HT-29 (cell line): ENCODE measurements around the gene CLDN5. TPM values are rescaled to one million over a fixed set of nuclear protein-coding genes. Genes with fewer than 3 reads are reported as not detected.

Experiments
- DNase-seq: peaks from one replicate; pipeline ENCODE4 v3.0.0-alpha.2; 2015; ENCODE audit warnings: low spot score
- total RNA-seq: library from RNA; depleted of rRNA; stranded (reverse); fragments of >200 nt; shearing (Covaris generic); gene quantifications from 2 replicates; pipeline ENCODE4 v1.2.3, GENCODE V29; 2014

Gene CLDN5
- total RNA-seq, 1 experiment from 2014 or later, result not detected

GRCh38 chr22:19504900-19505734, 19.1 kb downstream of the CLDN5 start:
- DNase-seq, result no peak

GRCh38 chr22:19503869-19504268, 20.3 kb downstream of the CLDN5 start:
- peak; percentile 16 for DNase-seq

GRCh38 chr22:19503367-19503766, 20.8 kb downstream of the CLDN5 start:
- DNase-seq, result no peak

DNA sequence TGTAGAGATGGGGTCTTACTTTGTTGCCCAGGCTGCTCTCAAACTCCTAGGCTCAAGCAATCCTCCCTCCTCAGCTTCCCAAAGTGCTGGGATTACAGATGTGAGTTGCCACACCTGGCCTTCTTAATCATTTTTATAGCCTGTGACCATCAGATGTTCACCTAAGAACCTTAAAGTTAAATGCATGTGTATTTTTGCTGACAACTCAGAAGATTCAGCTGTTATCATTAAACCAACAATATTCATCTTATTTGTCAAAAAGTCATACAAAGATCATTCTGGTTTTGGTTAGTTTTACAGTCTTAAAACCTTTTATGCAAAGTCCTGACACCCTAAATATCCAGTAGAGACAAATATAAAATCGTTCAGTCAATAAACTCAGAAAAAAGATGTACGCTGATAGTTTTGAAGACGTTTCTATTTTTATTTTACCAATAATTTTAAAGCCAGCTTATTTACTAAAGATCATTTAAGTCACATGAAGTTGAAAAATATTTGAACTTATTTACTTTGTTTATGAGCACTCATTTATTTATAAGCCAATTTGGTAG, 22.2 kb downstream of the CLDN5 start:
- DNase-seq, result no peak

GRCh38 chr22:19499880-19500242, 24.3 kb downstream of the CLDN5 start:
- DNase-seq, result no peak

DNA sequence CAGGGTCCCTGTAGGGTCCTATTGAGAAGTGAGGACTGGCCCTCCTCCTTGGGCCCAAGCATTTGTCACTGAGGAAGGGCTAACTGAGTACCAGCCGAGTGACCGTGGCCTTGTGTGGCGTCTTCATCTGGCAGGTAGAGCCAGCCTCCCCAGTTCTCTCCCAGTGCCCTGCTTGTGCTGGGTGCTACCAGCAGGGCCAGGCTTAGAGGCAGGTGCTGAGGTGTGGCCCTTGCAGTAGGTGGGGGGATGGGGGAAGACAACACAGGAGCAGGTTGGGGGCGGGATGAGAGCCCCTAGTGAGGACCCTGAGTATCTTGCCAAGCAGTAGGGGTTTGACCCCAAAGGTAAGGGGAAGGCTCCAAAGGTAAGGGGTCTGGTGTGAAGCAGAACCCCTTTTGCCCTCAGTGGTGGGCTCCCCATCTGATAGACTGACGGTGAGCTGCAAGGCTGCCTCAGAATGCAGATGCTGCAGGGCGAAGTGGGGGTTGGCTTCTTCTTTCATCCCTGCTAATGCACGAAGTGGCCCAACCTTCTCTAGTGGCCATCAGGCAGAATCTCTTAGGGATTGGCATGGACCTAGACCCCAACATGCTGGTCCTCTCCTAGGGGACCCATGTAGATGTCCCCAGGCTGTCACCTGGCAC, 24.9 kb downstream of the CLDN5 start:
- DNase-seq, result no peak

DNA sequence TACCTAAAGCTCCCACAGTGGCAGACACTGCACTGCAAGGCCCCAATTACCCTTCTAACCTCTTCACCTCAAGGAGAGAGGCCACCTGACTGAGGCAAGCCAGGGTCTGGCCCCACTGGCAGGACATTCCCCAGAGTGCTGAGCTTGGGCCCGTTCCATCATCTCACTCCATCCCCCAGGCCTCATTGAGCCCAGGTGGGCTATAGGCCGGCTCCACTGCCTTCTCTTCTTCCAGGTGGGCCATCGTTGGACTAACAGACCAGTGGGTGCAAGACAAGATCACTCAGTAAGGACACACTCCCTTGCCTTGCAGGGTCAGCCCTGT, 25.4 kb downstream of the CLDN5 start:
- DNase-seq, result no peak

GRCh38 chr22:19498154-19498865, 25.9 kb downstream of the CLDN5 start:
- DNase-seq, result no peak

DNA sequence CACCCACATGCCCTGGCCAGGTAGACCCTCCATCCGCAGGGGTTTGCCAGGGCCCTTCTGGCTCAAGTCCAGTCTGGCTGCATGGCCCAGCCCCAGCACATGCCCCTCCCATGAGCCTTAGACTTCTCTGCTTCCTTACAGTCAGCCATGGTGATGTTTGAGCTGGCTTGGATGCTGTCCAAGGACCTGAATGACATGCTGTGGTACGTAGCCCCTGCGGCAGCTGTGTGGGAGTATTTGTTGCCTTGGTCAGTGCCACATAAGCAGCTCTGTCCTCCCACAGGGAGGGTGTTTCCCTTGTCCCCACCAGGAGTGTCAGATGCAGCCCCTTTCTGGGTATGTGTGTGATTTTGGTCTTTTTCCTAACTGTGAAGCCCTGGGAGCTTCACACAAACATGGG, 27.0 kb downstream of the CLDN5 start:
- no peak for DNase-seq

DNA sequence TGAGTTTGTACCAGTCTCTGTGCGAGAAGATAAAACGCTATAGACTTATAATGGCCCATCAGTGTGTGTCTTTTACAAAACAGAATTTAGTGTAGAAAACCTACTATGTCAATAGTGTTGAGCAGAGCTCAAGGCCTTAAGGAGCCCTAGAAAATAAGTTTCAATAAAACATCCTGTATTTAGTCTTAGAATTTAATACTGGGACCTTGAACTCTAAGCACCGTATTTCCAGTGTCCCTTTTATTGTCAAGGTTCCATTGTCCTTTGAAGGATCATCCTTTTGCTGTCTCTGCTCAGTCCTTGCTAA, 27.9 kb downstream of the CLDN5 start:
- no peak for DNase-seq

DNA sequence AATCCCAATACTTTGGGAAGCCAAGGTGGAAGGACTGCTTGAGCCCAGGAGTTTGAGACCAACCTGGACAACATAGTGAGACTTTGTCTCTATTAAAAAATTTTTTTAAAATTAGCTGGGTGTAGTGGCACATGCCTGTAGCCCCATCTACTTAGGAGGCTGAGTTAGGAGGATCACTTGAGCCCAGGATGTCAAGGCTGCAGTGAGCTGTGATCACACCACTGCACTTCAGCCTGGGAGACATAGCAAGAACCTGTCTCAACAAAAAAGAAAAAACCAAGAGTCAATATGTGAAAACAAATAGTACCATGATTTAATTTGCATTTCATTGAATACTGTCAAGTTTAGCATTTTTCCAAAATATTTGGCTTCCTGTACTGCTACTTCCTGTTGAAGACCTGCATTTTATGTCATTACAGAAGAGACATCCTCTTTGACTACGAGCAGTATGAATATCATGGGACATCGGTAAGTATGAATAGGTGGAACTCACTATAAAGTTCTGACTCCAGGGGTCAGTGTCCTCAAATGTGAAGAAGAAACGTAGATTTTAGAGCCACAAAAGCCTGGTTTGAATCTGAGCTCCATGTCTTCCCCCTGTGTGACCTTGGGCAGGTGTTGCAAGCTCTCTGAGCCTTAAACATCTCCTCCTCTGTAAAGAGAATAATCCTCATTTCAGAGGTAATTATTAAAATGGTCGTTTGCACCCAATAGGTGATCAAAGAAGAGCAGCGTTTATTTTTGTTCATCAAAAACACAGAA, 28.5 kb downstream of the CLDN5 start:
- DNase-seq, result peak; percentile 6

- no peak for DNase-seq
These were observed 29.5 kb downstream of the CLDN5 start for GRCh38 chr22:19494676-19495173.

DNA sequence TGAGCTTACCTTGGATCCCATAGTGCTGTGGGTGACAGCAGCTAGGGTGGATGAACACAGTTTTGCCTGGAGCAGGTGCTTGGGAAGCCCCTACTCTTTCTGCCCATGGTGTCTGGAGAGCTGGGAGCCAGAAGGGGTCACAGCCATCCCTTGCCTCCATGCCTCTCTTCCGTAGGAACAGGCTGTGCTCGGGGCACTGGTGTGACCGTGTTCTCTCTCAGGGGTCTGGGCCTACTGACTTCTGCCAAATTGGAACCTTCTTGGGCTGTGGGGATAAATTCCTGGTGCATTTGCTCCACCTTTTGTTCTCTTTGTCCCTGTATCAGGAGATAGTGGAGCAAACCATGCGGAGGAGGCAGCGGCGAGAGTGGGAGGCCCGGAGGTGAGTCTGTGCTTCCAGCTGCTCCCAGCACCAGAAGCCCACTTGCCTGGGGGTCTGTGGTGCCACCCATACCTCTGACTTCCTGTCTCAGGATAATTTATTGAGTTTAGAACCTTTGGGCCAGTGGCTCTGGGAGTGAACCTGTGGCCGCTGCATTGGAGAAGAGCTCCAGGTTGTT, 30.1 kb downstream of the CLDN5 start:
- DNase-seq, result no peak

- DNase-seq, result no peak
These were observed 31.6 kb downstream of the CLDN5 start for GRCh38 chr22:19492504-19493174.

- DNase-seq, result no peak
These were observed 33.5 kb downstream of the CLDN5 start for GRCh38 chr22:19490628-19491230.

DNA sequence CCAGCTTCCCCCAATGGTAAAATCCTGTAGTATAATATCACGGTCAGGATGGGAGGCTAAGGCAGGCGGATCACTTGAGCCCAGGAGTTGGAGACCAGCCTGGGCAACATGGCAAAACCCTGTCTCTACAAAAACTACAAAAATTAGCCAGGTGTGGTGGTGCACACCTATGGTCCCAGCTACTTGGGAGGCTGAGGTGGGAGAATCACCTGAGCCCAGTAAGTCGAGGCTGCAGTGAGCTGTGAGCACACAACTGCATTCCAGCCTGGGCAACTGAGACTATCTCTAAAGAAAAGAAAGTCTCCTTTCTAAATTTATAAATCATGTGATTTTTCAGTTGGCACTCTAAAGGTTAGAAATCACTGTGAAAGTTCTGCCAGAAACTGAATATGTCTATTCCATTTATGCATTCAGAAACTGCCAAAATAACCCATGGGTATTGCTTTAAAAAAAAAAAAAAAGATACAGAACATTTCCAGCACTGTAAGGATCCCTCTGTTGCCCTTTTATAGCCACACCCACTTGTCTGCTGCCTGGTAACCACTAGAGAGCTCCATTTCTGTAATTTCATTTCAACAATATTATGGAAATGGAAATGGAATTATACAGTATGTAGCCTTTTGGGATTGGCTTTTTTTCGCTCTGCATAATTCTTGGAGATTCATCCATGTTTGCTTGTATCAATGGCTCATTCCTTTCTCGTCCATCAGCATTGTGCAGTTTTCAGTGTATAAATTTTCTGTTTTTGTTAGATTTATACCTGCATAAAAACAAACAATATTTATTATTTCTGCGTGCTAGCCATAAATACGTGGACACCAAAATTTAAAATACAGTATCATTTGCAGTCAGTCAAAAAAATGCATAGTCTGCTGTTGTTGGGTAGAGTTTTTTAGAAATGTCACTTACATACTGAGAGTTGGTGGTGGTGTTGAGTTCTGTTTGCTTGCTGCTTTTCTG, 35.0 kb downstream of the CLDN5 start:
- no peak for DNase-seq

DNA sequence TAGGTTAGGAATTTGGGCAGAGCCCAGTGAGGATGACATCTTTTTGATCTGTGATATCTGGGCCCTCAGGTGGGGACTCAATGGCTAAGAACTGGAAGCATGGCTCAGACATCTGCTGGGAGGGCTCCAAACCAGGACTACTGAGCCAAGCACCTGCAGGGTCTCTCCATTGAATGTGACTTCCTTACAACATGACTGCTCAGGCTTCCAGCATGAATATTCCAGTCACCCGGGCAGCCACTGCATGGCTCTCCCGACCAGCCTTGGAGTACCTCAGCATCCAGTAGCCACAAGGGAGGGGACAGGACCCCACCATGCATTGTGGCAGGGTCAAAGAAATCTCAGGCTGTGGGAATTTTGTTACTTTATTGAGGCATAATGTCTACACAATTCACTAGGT, 35.9 kb downstream of the CLDN5 start:
- DNase-seq, result no peak

DNA sequence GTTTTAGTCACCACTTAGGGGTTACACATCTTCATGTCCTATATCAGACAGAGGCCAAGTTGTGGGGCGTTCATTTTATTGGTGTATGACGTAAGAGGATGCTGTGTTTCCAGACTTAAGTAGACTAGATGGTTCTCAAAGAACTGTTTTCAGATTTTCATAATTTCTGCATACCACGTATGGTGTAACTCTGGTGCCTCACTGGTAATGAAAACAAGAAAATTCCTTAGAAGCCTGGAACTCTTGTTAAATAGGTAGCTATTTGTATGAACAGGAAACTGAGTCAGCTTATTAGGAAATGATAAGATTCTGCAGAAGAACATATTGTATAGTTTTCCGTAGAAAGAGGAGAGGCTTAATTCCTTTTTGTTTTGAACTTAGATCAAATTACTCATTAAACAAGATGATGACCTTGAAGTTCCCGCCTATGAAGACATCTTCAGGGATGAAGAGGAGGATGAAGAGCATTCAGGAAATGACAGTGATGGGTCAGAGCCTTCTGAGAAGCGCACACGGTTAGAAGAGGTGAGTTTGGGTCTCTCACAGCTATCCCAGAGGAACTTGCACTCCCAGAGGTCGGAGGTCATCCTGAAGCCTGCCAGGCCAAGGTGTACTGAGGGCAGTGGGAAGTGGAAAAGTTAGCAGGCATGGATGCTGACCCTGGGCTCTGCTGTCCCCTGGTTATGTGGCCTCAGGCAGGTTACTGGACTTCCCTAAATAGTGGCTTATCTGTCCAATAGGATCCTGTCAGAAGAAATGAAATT, 40.5 kb downstream of the CLDN5 start:
- DNase-seq, result no peak
